ENCODE data around the gene CARD11. TPM values are rescaled to one million over a fixed set of nuclear protein-coding genes. Genes with fewer than 3 reads are reported as not detected.

Gene CARD11
- total and polyA plus RNA-seq, 2 of the 13 experiments (the other 11 are each of a cell fraction or from before 2014, with no cell fraction given), result 0.04 TPM; not detected in 1

DNA sequence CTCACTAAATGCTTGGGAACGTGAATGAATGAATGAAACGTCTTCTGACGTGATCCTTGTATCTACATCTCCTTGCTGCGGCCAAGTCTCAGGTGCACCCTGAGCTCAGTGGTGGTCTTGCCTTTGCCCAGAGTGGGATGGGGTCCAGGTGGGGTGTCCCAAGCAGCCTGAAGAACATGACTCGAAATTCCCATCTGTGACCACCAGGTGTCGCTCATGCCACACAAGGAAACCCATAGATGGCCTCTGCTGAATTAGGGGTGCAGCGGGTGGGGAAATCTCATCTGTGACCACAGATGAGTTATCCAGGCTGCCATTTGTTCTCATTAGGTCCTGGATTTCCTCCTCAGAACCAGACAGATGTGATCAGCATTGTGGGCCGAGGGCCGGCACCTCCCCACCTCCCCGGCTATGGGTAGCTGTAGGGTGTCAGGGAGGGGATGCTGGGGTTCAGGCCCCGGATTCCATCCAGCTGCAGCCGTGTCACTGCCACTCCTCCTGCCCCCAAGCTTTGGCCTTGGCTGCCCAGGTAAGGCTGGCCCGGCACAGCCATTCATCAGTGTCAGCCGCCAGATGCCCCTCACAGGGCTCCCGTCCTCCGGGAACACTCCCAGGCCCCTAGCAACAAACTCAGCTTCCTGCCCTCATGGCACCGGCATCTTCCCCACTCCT, 178.5 kb downstream of the CARD11 start (continued):
- TF ChIP-seq, protein P1, sequence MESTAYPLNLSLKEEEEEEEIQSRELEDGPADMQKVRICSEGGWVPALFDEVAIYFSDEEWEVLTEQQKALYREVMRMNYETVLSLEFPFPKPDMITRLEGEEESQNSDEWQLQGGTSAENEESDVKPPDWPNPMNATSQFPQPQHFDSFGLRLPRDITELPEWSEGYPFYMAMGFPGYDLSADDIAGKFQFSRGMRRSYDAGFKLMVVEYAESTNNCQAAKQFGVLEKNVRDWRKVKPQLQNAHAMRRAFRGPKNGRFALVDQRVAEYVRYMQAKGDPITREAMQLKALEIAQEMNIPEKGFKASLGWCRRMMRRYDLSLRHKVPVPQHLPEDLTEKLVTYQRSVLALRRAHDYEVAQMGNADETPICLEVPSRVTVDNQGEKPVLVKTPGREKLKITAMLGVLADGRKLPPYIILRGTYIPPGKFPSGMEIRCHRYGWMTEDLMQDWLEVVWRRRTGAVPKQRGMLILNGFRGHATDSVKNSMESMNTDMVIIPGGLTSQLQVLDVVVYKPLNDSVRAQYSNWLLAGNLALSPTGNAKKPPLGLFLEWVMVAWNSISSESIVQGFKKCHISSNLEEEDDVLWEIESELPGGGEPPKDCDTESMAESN (CRISPR knock-in tag; conservative IDR thresholded peaks at IDR 0.05), result no peak
- TF ChIP-seq ZNF652 (CRISPR knock-in tag; IDR thresholded peaks at IDR 0.05; ENCODE audit: borderline replicate concordance, low read depth) (no peak), MEIS2 (CRISPR knock-in tag; IDR thresholded peaks at IDR 0.05) (no peak), CREM (IDR thresholded peaks at IDR 0.05) (no peak), CREM (CRISPR knock-in tag; IDR thresholded peaks at IDR 0.05) (no peak), SMAD9 (CRISPR knock-in tag; IDR thresholded peaks at IDR 0.05) (no peak), FOXA3 (CRISPR knock-in tag; IDR thresholded peaks at IDR 0.05) (0 out of 2 replicates have a peak, but pooled peaks have one; percentile 10), ZNF350 (CRISPR knock-in tag; IDR thresholded peaks at IDR 0.05; ENCODE audit: borderline replicate concordance, low read depth) (no peak), XRCC5 (optimal IDR thresholded peaks at IDR 0.05; ENCODE audit: low read length) (peak; percentile 26)
- TF ChIP-seq, protein P2, sequence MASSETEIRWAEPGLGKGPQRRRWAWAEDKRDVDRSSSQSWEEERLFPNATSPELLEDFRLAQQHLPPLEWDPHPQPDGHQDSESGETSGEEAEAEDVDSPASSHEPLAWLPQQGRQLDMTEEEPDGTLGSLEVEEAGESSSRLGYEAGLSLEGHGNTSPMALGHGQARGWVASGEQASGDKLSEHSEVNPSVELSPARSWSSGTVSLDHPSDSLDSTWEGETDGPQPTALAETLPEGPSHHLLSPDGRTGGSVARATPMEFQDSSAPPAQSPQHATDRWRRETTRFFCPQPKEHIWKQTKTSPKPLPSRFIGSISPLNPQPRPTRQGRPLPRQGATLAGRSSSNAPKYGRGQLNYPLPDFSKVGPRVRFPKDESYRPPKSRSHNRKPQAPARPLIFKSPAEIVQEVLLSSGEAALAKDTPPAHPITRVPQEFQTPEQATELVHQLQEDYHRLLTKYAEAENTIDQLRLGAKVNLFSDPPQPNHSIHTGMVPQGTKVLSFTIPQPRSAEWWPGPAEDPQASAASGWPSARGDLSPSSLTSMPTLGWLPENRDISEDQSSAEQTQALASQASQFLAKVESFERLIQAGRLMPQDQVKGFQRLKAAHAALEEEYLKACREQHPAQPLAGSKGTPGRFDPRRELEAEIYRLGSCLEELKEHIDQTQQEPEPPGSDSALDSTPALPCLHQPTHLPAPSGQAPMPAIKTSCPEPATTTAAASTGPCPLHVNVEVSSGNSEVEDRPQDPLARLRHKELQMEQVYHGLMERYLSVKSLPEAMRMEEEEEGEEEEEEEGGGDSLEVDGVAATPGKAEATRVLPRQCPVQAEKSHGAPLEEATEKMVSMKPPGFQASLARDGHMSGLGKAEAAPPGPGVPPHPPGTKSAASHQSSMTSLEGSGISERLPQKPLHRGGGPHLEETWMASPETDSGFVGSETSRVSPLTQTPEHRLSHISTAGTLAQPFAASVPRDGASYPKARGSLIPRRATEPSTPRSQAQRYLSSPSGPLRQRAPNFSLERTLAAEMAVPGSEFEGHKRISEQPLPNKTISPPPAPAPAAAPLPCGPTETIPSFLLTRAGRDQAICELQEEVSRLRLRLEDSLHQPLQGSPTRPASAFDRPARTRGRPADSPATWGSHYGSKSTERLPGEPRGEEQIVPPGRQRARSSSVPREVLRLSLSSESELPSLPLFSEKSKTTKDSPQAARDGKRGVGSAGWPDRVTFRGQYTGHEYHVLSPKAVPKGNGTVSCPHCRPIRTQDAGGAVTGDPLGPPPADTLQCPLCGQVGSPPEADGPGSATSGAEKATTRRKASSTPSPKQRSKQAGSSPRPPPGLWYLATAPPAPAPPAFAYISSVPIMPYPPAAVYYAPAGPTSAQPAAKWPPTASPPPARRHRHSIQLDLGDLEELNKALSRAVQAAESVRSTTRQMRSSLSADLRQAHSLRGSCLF (CRISPR knock-in tag; IDR thresholded peaks at IDR 0.05; ENCODE audit: borderline replicate concordance), result no peak
- TF ChIP-seq, protein P3, sequence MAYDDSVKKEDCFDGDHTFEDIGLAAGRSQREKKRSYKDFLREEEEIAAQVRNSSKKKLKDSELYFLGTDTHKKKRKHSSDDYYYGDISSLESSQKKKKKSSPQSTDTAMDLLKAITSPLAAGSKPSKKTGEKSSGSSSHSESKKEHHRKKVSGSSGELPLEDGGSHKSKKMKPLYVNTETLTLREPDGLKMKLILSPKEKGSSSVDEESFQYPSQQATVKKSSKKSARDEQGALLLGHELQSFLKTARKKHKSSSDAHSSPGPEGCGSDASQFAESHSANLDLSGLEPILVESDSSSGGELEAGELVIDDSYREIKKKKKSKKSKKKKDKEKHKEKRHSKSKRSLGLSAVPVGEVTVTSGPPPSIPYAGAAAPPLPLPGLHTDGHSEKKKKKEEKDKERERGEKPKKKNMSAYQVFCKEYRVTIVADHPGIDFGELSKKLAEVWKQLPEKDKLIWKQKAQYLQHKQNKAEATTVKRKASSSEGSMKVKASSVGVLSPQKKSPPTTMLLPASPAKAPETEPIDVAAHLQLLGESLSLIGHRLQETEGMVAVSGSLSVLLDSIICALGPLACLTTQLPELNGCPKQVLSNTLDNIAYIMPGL (CRISPR knock-in tag; IDR thresholded peaks at IDR 0.05; ENCODE audit: borderline replicate concordance in 1 of 2, low read depth in 1 of 2), result peak in 1 of 2 experiments; percentile 27; a peak in 1 of 4 replicates
- TF ChIP-seq, protein P4, sequence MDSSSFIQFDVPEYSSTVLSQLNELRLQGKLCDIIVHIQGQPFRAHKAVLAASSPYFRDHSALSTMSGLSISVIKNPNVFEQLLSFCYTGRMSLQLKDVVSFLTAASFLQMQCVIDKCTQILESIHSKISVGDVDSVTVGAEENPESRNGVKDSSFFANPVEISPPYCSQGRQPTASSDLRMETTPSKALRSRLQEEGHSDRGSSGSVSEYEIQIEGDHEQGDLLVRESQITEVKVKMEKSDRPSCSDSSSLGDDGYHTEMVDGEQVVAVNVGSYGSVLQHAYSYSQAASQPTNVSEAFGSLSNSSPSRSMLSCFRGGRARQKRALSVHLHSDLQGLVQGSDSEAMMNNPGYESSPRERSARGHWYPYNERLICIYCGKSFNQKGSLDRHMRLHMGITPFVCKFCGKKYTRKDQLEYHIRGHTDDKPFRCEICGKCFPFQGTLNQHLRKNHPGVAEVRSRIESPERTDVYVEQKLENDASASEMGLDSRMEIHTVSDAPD (CRISPR knock-in tag; IDR thresholded peaks at IDR 0.05), result no peak
- TF ChIP-seq, protein P5, sequence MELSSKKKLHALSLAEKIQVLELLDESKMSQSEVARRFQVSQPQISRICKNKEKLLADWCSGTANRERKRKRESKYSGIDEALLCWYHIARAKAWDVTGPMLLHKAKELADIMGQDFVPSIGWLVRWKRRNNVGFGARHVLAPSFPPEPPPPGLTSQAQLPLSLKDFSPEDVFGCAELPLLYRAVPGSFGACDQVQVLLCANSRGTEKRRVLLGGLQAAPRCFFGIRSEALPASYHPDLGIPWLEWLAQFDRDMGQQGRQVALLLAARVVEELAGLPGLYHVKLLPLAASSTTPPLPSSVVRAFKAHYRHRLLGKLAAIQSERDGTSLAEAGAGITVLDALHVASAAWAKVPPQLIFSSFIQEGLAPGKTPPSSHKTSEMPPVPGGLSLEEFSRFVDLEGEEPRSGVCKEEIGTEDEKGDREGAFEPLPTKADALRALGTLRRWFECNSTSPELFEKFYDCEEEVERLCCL (CRISPR knock-in tag; IDR thresholded peaks at IDR 0.05; ENCODE audit: borderline replicate concordance), result no peak
- TF ChIP-seq, protein P6, sequence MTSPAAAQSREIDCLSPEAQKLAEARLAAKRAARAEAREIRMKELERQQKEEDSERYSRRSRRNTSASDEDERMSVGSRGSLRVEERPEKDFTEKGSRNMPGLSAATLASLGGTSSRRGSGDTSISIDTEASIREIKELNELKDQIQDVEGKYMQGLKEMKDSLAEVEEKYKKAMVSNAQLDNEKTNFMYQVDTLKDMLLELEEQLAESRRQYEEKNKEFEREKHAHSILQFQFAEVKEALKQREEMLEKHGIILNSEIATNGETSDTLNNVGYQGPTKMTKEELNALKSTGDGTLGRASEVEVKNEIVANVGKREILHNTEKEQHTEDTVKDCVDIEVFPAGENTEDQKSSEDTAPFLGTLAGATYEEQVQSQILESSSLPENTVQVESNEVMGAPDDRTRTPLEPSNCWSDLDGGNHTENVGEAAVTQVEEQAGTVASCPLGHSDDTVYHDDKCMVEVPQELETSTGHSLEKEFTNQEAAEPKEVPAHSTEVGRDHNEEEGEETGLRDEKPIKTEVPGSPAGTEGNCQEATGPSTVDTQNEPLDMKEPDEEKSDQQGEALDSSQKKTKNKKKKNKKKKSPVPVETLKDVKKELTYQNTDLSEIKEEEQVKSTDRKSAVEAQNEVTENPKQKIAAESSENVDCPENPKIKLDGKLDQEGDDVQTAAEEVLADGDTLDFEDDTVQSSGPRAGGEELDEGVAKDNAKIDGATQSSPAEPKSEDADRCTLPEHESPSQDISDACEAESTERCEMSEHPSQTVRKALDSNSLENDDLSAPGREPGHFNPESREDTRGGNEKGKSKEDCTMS (CRISPR knock-in tag; conservative IDR thresholded peaks at IDR 0.05), result no peak
